ENCODE measurements around the gene ZDHHC8.

The ZDHHC8 gene

DNA sequence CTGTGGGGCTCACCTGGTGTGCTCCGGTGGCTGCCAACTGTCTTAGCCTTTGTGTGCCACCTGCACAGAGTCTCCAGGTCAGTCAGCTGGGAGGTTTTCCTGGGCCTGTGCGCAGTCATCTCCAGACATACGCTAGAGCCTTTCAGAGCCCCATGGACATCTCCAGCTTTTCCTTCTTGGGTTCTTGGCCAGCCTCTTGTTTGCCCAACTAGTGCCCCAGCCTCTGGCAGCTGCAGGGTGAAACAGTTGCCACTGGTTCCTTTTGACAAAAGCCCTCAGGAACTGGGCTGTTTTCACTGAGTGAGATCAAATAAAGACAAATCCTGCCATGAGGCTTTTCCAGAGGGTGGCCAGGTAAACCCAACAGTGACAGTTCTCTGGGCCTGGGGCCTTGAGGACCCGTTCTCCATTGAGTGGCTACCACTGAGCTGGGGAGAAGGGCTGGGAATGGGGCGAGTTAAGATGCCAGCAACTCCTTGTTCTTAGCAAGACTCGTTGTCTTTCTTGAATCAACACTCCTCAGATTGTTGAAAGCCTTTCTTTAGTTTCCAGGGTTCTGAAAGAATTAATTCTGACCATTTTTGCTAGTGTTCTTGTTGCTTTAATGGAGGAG is 32.4 kb upstream of the ZDHHC8 start:
- TF ChIP-seq, protein P1, sequence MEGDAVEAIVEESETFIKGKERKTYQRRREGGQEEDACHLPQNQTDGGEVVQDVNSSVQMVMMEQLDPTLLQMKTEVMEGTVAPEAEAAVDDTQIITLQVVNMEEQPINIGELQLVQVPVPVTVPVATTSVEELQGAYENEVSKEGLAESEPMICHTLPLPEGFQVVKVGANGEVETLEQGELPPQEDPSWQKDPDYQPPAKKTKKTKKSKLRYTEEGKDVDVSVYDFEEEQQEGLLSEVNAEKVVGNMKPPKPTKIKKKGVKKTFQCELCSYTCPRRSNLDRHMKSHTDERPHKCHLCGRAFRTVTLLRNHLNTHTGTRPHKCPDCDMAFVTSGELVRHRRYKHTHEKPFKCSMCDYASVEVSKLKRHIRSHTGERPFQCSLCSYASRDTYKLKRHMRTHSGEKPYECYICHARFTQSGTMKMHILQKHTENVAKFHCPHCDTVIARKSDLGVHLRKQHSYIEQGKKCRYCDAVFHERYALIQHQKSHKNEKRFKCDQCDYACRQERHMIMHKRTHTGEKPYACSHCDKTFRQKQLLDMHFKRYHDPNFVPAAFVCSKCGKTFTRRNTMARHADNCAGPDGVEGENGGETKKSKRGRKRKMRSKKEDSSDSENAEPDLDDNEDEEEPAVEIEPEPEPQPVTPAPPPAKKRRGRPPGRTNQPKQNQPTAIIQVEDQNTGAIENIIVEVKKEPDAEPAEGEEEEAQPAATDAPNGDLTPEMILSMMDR (IDR thresholded peaks at IDR 0.05; ENCODE audit: control insufficient read depth, extremely low read depth, insufficient read depth) = no peak
- no peak for DNase-seq (ENCODE audit: low read depth)
- no peak overlapping the region for H3K4me3 ChIP-seq (ENCODE audit: low read depth, low read length)

DNA sequence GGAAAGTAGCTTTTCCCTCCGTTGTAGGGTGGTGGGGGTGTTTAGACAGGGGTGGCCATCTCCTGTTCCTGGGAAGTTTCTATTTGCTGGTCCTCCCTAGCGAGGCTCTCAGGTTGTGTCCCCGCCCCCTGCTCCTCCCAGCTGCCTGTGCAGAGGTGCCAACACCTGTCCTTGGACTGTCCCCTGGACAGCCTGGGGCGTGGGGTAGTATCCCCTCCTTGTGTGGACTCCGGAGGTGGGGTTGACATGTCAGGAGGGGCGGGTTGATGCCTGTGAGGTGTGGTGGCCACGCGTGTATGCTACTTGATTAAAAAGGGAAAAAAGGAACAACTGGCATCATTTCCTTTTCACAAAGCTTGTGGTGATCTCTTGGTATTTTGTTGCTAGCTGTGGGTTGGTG is 30.0 kb upstream of the ZDHHC8 start:
- DNase-seq (ENCODE audit: low read depth) = no peak
- TF ChIP-seq, protein P1 (IDR thresholded peaks at IDR 0.05; ENCODE audit: control insufficient read depth, extremely low read depth, insufficient read depth) = no peak
- no peak overlapping the region for H3K4me3 ChIP-seq (ENCODE audit: low read depth, low read length)

DNA sequence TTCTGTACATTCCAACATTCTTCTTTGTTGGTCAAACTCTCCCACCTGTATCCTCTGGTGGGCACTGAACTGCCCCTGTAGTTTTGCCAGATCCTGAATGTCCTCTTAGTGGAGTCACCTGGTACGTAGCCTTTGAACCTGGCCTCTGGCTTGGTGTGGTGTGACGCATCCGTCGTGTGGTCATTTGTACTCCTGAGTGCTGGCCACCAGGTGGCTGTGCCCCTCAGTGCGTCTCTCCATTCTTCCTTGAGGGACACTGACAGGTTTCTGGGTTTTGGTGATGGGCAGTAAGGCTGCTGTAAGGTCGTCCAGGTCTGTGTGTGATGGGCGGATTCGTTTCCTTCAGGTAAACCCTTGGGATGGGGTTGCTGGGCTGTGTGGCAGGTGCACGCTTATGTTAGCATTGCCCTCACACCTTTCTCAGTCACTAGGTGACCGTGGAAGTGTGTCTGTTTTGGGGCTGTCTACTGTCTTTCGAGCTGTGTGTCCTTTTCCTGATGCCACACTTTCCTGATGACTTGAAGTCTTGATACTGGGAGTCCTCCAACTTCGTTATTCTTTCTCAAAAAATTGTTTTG is 29.3 kb upstream of the ZDHHC8 start:
- no peak for DNase-seq (ENCODE audit: low read depth)
- TF ChIP-seq, protein P1 (IDR thresholded peaks at IDR 0.05; ENCODE audit: control insufficient read depth, extremely low read depth, insufficient read depth) = no peak
- H3K4me3 ChIP-seq (ENCODE audit: low read depth, low read length) = no peak overlapping the region

- no peak for DNase-seq (ENCODE audit: low read depth)
- TF ChIP-seq, protein P1 (IDR thresholded peaks at IDR 0.05; ENCODE audit: control insufficient read depth, extremely low read depth, insufficient read depth) = no peak
- H3K4me3 ChIP-seq (ENCODE audit: low read depth, low read length) = no peak overlapping the region
These were observed 26.0 kb upstream of the ZDHHC8 start for GRCh38 chr22:20105456-20106204.

GRCh38 chr22:20106205-20106848 is 25.3 kb upstream of the ZDHHC8 start:
- no peak overlapping the region for H3K4me3 ChIP-seq (ENCODE audit: low read depth, low read length)
- TF ChIP-seq, protein P1 (IDR thresholded peaks at IDR 0.05; ENCODE audit: control insufficient read depth, extremely low read depth, insufficient read depth) = no peak
- no peak for DNase-seq (ENCODE audit: low read depth)

- TF ChIP-seq, protein P1 (IDR thresholded peaks at IDR 0.05; ENCODE audit: control insufficient read depth, extremely low read depth, insufficient read depth) = no peak
- DNase-seq (ENCODE audit: low read depth) = no peak
- no peak overlapping the region for H3K4me3 ChIP-seq (ENCODE audit: low read depth, low read length)
These were observed 24.8 kb upstream of the ZDHHC8 start for GRCh38 chr22:20106849-20107237.
